Measurements from ENCODE around the gene TBRG1. TPM values are rescaled to one million over a fixed set of nuclear protein-coding genes. Genes with fewer than 3 reads are reported as not detected.

The TBRG1 gene
- total RNA-seq, 1 donor from 2014 or later = 46.3 TPM

- no peak overlapping the region for H3K4me3 ChIP-seq
- H3K4me1 ChIP-seq = peaks cover 7% of the 10 kb centered on the region
- H3K27me3 ChIP-seq (ENCODE audit: low read depth) = no peaks in the 10 kb centered on the region
- intact Hi-C loops (cut with DNase I) = no loop called here
- no peak for TF ChIP-seq CTCF (IDR thresholded peaks at IDR 0.05)
- DNase-seq (no peak), ATAC-seq (no peak)
- H3K9me3 ChIP-seq = no peaks in the 10 kb centered on the region
- peaks cover 34% of the 10 kb centered on the region for H3K36me3 ChIP-seq
- no peak overlapping the region for H3K27ac ChIP-seq
Observed at GRCh38 chr11:124642628-124643027, 20.0 kb downstream of the TBRG1 start.

GRCh38 chr11:124643042-124643604, 20.5 kb downstream of the TBRG1 start:
- intact Hi-C loops (cut with DNase I) = no loop called here
- TF ChIP-seq CTCF (IDR thresholded peaks at IDR 0.05) = no peak
- no peak for DNase-seq
- Histone ChIP-seq H3K27ac (no peak overlapping the region), H3K9me3 (no peaks in the 10 kb centered on the region), H3K27me3 (ENCODE audit: low read depth) (no peaks in the 10 kb centered on the region), H3K4me1 (peaks cover 7% of the 10 kb centered on the region), H3K36me3 (peaks cover 29% of the 10 kb centered on the region), H3K4me3 (no peak overlapping the region)
- ATAC-seq = no peak

- intact Hi-C loops (cut with DNase I) = no loop called here
- H3K27ac ChIP-seq = no peak overlapping the region
- no peaks in the 10 kb centered on the region for H3K27me3 ChIP-seq (ENCODE audit: low read depth)
- TF ChIP-seq CTCF (IDR thresholded peaks at IDR 0.05) = no peak
- DNase-seq = no peak
- no peak overlapping the region for H3K4me3 ChIP-seq
- H3K36me3 ChIP-seq = peaks cover 28% of the 10 kb centered on the region
- no peaks in the 10 kb centered on the region for H3K9me3 ChIP-seq
- no peak for ATAC-seq
- peaks cover 7% of the 10 kb centered on the region for H3K4me1 ChIP-seq
Observed at GRCh38 chr11:124643605-124644425, 21.2 kb downstream of the TBRG1 start.

- H3K27ac ChIP-seq = no peak overlapping the region
- ATAC-seq = peak; percentile 88 to 91
- peak; percentile 51 for DNase-seq
- H3K4me3 ChIP-seq = no peak overlapping the region
- H3K27me3 ChIP-seq (ENCODE audit: low read depth) = no peaks in the 10 kb centered on the region
- TF ChIP-seq CTCF (IDR thresholded peaks at IDR 0.05) = peak; percentile 85
- peaks cover 28% of the 10 kb centered on the region for H3K36me3 ChIP-seq
- H3K9me3 ChIP-seq = no peaks in the 10 kb centered on the region
- intact Hi-C loops (cut with DNase I) = no loop called here
- peaks cover 7% of the 10 kb centered on the region for H3K4me1 ChIP-seq
Observed at GRCh38 chr11:124644426-124645280, 22.0 kb downstream of the TBRG1 start.

GRCh38 chr11:124646148-124646547, 23.5 kb downstream of the TBRG1 start:
- Histone ChIP-seq H3K9me3 (no peaks in the 10 kb centered on the region), H3K36me3 (peaks cover 24% of the 10 kb centered on the region), H3K27me3 (ENCODE audit: low read depth) (no peaks in the 10 kb centered on the region), H3K4me1 (peaks cover 7% of the 10 kb centered on the region), H3K27ac (no peak overlapping the region), H3K4me3 (no peak overlapping the region)
- no peak for ATAC-seq
- TF ChIP-seq CTCF (IDR thresholded peaks at IDR 0.05) = no peak
- intact Hi-C loops (cut with DNase I) = no loop called here
- no peak for DNase-seq

All from lower lobe of right lung (tissue), 2 donors.